ENCODE measurements around the gene ZNF423. TPM values are rescaled to one million over a fixed set of nuclear protein-coding genes. Genes with fewer than 3 reads are reported as not detected.

The ZNF423 gene
- total RNA-seq, 4 donors from 2014 or later = 0.67 to 3.7 (median 2.2) TPM

DNA sequence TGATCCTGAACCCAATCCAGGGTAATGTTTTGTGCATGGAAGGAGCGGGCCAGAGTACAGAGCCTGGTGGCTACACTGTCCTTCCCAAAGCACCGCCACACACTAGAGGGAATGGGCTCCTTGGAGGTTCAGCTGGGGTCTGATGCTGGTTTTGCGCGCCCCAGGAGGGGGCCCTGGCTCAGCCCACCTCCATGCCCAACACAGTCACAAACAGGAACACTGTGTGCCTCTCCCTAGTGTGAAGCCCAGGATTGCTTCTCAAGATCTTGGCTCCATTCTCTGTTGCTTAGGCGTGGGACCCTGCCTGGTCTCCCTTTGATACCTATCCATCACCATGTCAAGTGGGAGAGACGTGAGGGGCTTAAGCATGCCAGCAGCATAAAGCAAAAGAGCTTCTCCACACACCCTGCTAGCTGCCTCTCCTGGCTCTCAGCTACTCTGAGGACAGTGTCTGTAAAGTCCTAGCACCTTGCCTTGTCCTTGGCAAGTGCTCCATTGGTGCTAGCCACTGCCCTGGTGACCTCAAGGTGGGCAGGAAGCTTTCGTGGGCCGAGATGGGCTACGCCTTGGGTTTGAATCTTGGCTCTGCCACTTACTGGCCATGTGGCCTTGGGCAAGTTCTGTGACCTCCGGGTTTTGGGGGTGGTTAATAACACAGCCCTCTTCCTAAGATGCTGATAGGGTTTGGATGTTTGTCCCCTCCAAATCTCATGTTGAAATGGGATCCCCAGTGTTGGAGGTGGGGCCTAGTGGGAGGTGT is 360.1 kb downstream of the ZNF423 start:
- intact Hi-C loops (cut with DNase I; ENCODE audit: low total_unique reads) = no loop called here
- peak in 1 of 2 donors; percentile 52 for DNase-seq (ENCODE audit: low spot score in 2 of 2)
- no peak overlapping the region for H3K4me3 ChIP-seq (ENCODE audit: low read depth, poor library complexity, severe bottlenecking)

DNA sequence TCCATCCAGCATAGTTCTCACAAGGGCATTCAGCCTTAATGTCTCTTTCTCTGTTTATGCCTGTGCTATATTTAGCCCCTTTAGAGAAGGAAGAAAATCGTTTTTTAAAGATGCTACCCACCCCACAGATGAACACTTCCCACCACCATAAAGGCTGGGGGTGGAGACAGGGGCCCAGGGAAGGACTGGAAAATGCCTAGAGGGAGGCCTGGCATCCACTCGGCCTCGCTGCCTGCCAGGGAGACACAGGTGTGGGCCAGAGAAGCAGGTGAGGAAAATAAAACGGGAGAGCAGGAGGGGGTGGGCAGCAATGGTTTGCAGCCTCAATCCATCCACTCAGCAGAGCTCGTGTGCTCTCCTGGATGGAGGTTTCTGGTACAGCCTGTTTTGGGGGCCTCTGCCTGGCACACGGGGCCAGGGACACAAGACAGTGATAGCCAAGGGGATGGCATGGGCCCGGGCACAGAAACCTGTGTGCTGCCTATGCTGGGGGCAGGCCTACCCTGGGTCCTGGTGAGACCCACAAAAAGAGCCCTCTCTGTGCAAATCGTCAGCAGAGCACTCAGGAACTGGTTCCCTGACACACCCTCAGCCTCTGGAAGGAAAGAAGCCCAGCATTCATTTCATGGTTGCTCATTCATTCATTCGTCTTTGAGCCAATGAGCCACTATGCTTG is 360.9 kb downstream of the ZNF423 start:
- no peak overlapping the region for H3K4me3 ChIP-seq (ENCODE audit: low read depth, poor library complexity, severe bottlenecking)
- WGBS, 2 donors = 72 to 77% methylated on average over 8 to 9 of the region's 9 CpGs
- TF ChIP-seq, protein P1, sequence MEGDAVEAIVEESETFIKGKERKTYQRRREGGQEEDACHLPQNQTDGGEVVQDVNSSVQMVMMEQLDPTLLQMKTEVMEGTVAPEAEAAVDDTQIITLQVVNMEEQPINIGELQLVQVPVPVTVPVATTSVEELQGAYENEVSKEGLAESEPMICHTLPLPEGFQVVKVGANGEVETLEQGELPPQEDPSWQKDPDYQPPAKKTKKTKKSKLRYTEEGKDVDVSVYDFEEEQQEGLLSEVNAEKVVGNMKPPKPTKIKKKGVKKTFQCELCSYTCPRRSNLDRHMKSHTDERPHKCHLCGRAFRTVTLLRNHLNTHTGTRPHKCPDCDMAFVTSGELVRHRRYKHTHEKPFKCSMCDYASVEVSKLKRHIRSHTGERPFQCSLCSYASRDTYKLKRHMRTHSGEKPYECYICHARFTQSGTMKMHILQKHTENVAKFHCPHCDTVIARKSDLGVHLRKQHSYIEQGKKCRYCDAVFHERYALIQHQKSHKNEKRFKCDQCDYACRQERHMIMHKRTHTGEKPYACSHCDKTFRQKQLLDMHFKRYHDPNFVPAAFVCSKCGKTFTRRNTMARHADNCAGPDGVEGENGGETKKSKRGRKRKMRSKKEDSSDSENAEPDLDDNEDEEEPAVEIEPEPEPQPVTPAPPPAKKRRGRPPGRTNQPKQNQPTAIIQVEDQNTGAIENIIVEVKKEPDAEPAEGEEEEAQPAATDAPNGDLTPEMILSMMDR (IDR thresholded peaks at IDR 0.05) = no peak
- TF ChIP-seq POLR2A (IDR thresholded peaks at IDR 0.05) = no peak
- DNase-seq (ENCODE audit: low spot score in 2 of 2) = peak in 1 of 2 donors; percentile 62
- intact Hi-C loops (cut with DNase I; ENCODE audit: low total_unique reads) = no loop called here

More for the DNA sequence above, 360.1 kb downstream of the ZNF423 start:
- 92% methylated on average over 8 to 10 of the region's 10 CpGs for WGBS, 2 donors
- no peak for TF ChIP-seq POLR2A (IDR thresholded peaks at IDR 0.05)
- TF ChIP-seq, protein P1 (IDR thresholded peaks at IDR 0.05) = no peak

GRCh38 chr16:49494474-49494873 is 361.4 kb downstream of the ZNF423 start:
- intact Hi-C loops (cut with DNase I; ENCODE audit: low total_unique reads) = no loop called here
- DNase-seq (ENCODE audit: low spot score in 2 of 2) = peak in 1 of 2 donors; percentile 81

GRCh38 chr16:49493836-49494235 is 362.1 kb downstream of the ZNF423 start:
- 91 to 95% methylated on average over 2 of the region's 2 CpGs for WGBS, 2 donors
- intact Hi-C loops (cut with DNase I; ENCODE audit: low total_unique reads) = no loop called here
- DNase-seq (ENCODE audit: low spot score in 2 of 2) = peak in 1 of 2 donors; percentile 70
- no peak for TF ChIP-seq POLR2A (IDR thresholded peaks at IDR 0.05)
- TF ChIP-seq, protein P1 (IDR thresholded peaks at IDR 0.05) = no peak
- H3K4me3 ChIP-seq (ENCODE audit: low read depth, poor library complexity, severe bottlenecking) = no peak overlapping the region

More at GRCh38 chr16:49494474-49494873, 361.4 kb downstream of the ZNF423 start:
- TF ChIP-seq, protein P1 (IDR thresholded peaks at IDR 0.05) = no peak
- no peak for TF ChIP-seq POLR2A (IDR thresholded peaks at IDR 0.05)
- H3K4me3 ChIP-seq (ENCODE audit: low read depth, poor library complexity, severe bottlenecking) = no peak overlapping the region
- 75 to 80% methylated on average over 7 of the region's 7 CpGs for WGBS, 2 donors

DNA sequence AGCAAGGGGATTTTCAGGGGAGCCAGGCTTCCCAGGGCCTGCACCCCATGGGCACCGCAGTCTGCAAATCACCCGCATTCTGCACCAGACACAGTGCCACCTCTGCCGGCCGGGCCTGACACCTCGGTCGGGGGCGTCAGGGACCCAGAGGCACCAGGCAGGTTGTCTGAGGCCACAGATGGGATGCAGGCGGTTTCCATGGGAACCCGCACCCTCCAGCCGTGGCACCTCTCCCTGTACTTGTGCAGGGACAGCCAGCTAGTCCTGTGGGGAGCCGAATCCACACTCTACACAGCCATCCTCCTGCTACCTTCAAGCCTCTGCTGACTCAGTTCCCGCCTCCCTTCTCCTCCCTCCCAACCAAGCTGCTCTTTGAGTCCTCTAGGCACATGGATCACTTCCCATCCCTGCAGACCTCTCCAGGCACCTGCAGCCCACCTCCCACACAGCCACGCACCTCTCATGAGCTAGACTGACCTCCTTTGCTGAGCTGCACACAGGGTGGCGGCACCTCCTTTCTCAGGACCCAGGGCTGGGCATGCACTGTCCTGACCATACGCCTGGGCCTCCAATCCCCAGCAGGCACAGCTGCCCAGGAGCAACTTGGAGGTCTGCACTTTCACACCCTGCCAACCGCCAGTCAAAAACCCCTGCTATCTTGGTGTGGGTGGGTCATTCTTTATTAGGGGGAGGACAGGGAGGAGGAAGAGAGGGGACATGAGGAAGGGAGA is 362.9 kb downstream of the ZNF423 start:
- WGBS, 2 donors = 90 to 95% methylated on average over 15 to 16 of the region's 16 CpGs
- H3K4me3 ChIP-seq (ENCODE audit: low read depth, poor library complexity, severe bottlenecking) = no peak overlapping the region
- intact Hi-C loops (cut with DNase I; ENCODE audit: low total_unique reads) = no loop called here
- no peak for TF ChIP-seq POLR2A (IDR thresholded peaks at IDR 0.05)
- TF ChIP-seq, protein P1 (IDR thresholded peaks at IDR 0.05) = no peak
- DNase-seq (ENCODE audit: low spot score in 2 of 2) = peak in 1 of 2 donors; percentile 82

Measured in lower leg skin (tissue), 4 donors.